ENCODE data around the gene VARS2. TPM values are rescaled to one million over a fixed set of nuclear protein-coding genes. Genes with fewer than 3 reads are reported as not detected.

VARS2 gene
- total and polyA plus RNA-seq, 9 of the 15 experiments (the other 6 are each of a cell fraction or from before 2014, with no cell fraction given): 1.6 to 53.6 (median 29.9) TPM

DNA sequence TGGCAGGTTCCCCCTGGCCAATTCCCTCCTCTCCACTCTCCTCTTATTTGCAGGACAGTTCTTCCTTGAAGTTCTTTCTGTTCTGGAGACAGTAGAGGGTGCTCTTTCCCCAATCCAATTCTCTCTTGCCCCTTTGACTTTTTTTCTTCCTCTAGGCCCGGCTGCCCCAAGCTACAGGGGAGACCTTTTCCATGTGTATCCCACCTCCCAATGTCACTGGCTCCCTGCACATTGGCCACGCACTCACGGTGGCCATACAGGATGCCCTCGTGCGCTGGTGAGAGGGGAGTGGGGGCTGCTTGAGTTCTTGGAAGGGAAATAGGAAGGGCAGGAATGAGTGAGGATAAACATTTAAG is 1.5 kb downstream of the VARS2 start (continued):
- TF ChIP-seq, protein P1, sequence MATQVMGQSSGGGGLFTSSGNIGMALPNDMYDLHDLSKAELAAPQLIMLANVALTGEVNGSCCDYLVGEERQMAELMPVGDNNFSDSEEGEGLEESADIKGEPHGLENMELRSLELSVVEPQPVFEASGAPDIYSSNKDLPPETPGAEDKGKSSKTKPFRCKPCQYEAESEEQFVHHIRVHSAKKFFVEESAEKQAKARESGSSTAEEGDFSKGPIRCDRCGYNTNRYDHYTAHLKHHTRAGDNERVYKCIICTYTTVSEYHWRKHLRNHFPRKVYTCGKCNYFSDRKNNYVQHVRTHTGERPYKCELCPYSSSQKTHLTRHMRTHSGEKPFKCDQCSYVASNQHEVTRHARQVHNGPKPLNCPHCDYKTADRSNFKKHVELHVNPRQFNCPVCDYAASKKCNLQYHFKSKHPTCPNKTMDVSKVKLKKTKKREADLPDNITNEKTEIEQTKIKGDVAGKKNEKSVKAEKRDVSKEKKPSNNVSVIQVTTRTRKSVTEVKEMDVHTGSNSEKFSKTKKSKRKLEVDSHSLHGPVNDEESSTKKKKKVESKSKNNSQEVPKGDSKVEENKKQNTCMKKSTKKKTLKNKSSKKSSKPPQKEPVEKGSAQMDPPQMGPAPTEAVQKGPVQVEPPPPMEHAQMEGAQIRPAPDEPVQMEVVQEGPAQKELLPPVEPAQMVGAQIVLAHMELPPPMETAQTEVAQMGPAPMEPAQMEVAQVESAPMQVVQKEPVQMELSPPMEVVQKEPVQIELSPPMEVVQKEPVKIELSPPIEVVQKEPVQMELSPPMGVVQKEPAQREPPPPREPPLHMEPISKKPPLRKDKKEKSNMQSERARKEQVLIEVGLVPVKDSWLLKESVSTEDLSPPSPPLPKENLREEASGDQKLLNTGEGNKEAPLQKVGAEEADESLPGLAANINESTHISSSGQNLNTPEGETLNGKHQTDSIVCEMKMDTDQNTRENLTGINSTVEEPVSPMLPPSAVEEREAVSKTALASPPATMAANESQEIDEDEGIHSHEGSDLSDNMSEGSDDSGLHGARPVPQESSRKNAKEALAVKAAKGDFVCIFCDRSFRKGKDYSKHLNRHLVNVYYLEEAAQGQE (IDR thresholded peaks at IDR 0.05; ENCODE audit: borderline replicate concordance): peak; percentile 85
- TF ChIP-seq, protein P1 (CRISPR knock-in tag; IDR thresholded peaks at IDR 0.05; ENCODE audit: low read depth): no peak
- TF ChIP-seq GABPB2 (CRISPR knock-in tag; conservative IDR thresholded peaks at IDR 0.05): no peak
- TF ChIP-seq SREBF1 (IDR thresholded peaks at IDR 0.05; ENCODE audit: borderline replicate concordance, low read depth, low read length): no peak
- 0 out of 4 replicates have a peak, but pooled peaks of 1 of the 2 experiments have one; percentile 30 for TF ChIP-seq MAZ (CRISPR knock-in tag; conservative IDR thresholded peaks at IDR 0.05 in 1 of 2, IDR thresholded peaks at IDR 0.05 in 1 of 2)
- TF ChIP-seq, protein P2, sequence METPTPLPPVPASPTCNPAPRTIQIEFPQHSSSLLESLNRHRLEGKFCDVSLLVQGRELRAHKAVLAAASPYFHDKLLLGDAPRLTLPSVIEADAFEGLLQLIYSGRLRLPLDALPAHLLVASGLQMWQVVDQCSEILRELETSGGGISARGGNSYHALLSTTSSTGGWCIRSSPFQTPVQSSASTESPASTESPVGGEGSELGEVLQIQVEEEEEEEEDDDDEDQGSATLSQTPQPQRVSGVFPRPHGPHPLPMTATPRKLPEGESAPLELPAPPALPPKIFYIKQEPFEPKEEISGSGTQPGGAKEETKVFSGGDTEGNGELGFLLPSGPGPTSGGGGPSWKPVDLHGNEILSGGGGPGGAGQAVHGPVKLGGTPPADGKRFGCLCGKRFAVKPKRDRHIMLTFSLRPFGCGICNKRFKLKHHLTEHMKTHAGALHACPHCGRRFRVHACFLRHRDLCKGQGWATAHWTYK (CRISPR knock-in tag; IDR thresholded peaks at IDR 0.05): no peak
- TF ChIP-seq FOXK1 (CRISPR knock-in tag; IDR thresholded peaks at IDR 0.05; ENCODE audit: borderline replicate concordance): 0 out of 2 replicates have a peak, but pooled peaks have one; percentile 35
- no peak for TF ChIP-seq POLR3G (IDR thresholded peaks at IDR 0.05; ENCODE audit: extremely low read depth, insufficient read length, insufficient replicate concordance)
- TF ChIP-seq SRSF3 (IDR thresholded peaks at IDR 0.05; ENCODE audit: insufficient read depth, low read length): no peak
- TF ChIP-seq ARID2 (IDR thresholded peaks at IDR 0.05): peak; percentile 75; the same call in 1 of the 2 replicates
- no peak for TF ChIP-seq RFX5 (IDR thresholded peaks at IDR 0.05; ENCODE audit: low read depth, low read length)
- TF ChIP-seq RB1 (IDR thresholded peaks at IDR 0.05; ENCODE audit: low read depth): peak; percentile 13; the same call in 1 of the 2 replicates

All from K562 (cell line).